ENCODE results near the gene SRPK3. TPM values are rescaled to one million over a fixed set of nuclear protein-coding genes. Genes with fewer than 3 reads are reported as not detected.

The SRPK3 gene, protein sequence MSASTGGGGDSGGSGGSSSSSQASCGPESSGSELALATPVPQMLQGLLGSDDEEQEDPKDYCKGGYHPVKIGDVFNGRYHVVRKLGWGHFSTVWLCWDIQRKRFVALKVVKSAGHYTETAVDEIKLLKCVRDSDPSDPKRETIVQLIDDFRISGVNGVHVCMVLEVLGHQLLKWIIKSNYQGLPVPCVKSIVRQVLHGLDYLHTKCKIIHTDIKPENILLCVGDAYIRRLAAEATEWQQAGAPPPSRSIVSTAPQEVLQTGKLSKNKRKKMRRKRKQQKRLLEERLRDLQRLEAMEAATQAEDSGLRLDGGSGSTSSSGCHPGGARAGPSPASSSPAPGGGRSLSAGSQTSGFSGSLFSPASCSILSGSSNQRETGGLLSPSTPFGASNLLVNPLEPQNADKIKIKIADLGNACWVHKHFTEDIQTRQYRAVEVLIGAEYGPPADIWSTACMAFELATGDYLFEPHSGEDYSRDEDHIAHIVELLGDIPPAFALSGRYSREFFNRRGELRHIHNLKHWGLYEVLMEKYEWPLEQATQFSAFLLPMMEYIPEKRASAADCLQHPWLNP
- total RNA-seq (2022; extraction: Qiagen RNA extraction), result 0.36 to 0.48 TPM in 2 of 5 replicates, not detected in the others

GRCh38 chrX:153780678-153781427, at the start of gene SRPK3:
TSS of gene SRPK3 (plus strand) at chrX:153781041. CDS start at chrX:153781087, 46 bp downstream.

GRCh38 chrX:153763989-153764755, 16.7 kb upstream of the SRPK3 start, which contains the start of gene PLXNB3:
TSS of gene PLXNB3 (plus strand) at chrX:153764249. CDS start at chrX:153765536, 1,287 bp downstream.

DNA sequence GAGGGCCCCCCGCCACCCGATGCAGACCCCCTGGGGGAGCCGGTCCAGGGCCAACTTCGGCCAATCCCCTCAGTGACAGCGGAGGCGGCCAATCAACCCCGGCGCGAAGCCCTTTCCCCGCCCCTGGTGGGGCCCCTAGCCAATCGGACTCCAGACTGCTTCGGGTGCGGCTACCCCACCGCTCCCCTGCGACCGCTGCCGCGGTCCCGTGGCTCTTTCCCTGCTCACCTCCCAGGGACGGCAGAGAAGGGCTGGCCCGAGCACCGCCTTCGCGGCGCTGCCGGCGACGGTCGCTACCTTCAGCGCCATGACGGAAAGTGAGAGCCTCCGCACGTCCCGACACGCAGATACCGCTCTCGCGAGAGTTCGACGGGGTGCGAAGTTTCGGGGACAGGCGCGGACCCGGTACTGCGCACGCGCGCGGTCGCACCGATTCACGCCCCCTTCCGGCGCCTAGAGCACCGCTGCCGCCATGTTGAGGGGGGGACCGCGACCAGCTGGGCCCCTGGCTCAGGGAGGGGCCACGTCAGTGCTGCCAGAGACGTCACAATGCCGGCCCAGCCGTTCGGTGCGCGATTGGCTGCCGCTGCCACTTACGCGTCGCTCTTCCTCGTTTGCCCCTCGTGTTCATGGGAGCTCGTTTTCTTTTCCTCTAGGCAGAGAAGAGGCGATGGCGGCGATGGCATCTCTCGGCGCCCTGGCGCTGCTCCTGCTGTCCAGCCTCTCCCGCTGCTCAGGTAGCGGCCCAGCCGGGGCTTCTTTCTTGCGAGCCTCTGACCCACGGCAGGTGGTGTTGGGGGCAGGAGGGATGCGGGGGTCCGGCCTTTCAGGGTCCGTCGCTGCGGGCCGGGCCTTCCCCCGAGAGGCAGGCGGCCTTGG, 13.4 kb downstream of the SRPK3 start, which contains the start of the genes IDH3G and SSR4:
Gene IDH3G (minus strand): TSS at position 358 of the 879 bp plus-strand sequence. CDS start 49 bp downstream, at position 309.
Gene SSR4 (plus strand): TSS at position 651 of the 879 bp plus-strand sequence. CDS start 20 bp downstream, at position 671.

DNA sequence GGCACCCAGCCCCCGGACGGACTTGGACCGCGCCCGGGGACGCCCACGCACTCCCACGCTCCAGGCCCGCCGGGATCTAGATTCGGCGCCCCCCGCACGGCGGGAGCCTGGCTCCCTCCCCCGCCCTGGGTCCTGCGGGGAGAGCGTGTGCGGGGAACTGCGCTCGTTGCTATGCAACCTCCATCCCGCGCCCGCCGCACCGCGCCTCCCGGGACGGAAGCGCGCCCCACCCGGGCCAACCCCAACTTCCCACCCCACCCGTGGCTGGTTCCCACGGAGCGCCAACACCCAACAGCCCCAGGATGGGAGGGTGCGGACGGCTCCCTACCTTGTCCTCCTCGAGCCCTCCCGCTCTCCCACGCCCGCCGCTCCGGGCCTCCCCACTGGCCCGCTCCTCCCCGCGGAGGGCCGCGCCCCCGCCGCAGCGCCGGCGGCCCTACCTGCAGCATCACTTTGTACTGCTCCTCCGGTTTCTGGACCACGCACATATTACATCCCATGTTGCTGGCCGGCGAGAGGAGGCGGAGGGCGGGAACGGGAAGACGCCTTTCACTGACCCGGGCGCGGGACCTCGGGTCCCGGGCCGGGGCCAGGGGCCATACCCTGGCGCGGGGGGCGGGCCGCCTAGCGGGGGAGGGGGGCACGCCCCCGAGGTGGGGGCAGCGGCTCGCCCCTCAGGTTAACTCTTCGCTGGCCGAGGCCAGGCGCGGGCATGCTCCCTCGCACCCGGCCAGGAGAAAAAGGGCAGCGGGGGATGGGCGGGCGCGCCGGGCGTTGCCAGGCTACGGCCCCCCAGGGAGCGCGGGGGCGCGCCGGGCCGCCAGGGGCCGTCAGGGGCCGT, 49.2 kb downstream of the SRPK3 start, which contains the start of gene PDZD4:
Gene PDZD4 (minus strand): TSS at position 746 of the 841 bp plus-strand sequence. CDS start 246 bp downstream, at position 500.

Other genes with a start within 250 kb of the SRPK3 start
- 42.8 to 61.8 TPM (median 59.8 TPM) in 5 replicates for gene CCNQ, start 181.9 kb upstream of the SRPK3 start, total RNA-seq (2022; extraction: Qiagen RNA extraction)
- gene DUSP9, start 133.8 kb upstream of the SRPK3 start, total RNA-seq (2022; extraction: Qiagen RNA extraction), result 0.89 to 1.9 TPM (median 1.4 TPM) in 5 replicates
- 0.12 to 0.60 TPM (median 0.23 TPM) in 4 of 5 replicates, not detected in the other for gene PNCK, start 107.2 kb upstream of the SRPK3 start, total RNA-seq (2022; extraction: Qiagen RNA extraction)
- gene SLC6A8, start 93.1 kb upstream of the SRPK3 start, total RNA-seq (2022; extraction: Qiagen RNA extraction), result 9.7 to 13.5 TPM (median 12.0 TPM) in 5 replicates
- 352 to 443 TPM (median 371 TPM) in 5 replicates for gene BCAP31, start 56.7 kb upstream of the SRPK3 start, total RNA-seq (2022; extraction: Qiagen RNA extraction)
- gene ABCD1, start 56.2 kb upstream of the SRPK3 start, total RNA-seq (2022; extraction: Qiagen RNA extraction), result 2.8 to 4.1 TPM (median 4.1 TPM) in 5 replicates
- 2.1 to 4.7 TPM (median 3.3 TPM) in 5 replicates for gene PLXNB3, start 16.8 kb upstream of the SRPK3 start, total RNA-seq (2022; extraction: Qiagen RNA extraction)
- 60.5 to 64.9 TPM (median 61.8 TPM) in 5 replicates for gene IDH3G, start 13.3 kb downstream of the SRPK3 start, total RNA-seq (2022; extraction: Qiagen RNA extraction)
- 383 to 440 TPM (median 400 TPM) in 5 replicates for gene SSR4, start 13.6 kb downstream of the SRPK3 start, total RNA-seq (2022; extraction: Qiagen RNA extraction)
- gene PDZD4, start 49.5 kb downstream of the SRPK3 start, total RNA-seq (2022; extraction: Qiagen RNA extraction), result 2.9 to 4.3 TPM (median 3.7 TPM) in 5 replicates
- 16.6 to 21.9 TPM (median 18.2 TPM) in 5 replicates for gene L1CAM, start 105.1 kb downstream of the SRPK3 start, total RNA-seq (2022; extraction: Qiagen RNA extraction)
- gene AVPR2, start 123.6 kb downstream of the SRPK3 start, total RNA-seq (2022; extraction: Qiagen RNA extraction), result 0.11 to 0.22 TPM in 2 of 5 replicates, not detected in the others
- 0.91 to 2.2 TPM (median 1.9 TPM) in 5 replicates for gene ARHGAP4, start 145.2 kb downstream of the SRPK3 start, total RNA-seq (2022; extraction: Qiagen RNA extraction)
- 201 to 244 TPM (median 219 TPM) in 5 replicates for gene NAA10, start 154.0 kb downstream of the SRPK3 start, total RNA-seq (2022; extraction: Qiagen RNA extraction)
- 0.19 TPM in 2 of 5 replicates, not detected in the others for gene RENBP, start 163.6 kb downstream of the SRPK3 start, total RNA-seq (2022; extraction: Qiagen RNA extraction)
- 31.5 to 41.8 TPM (median 37.1 TPM) in 5 replicates for gene HCFC1, start 190.8 kb downstream of the SRPK3 start, total RNA-seq (2022; extraction: Qiagen RNA extraction)
- gene TMEM187, start 191.7 kb downstream of the SRPK3 start, total RNA-seq (2022; extraction: Qiagen RNA extraction), result 4.3 to 7.9 TPM (median 6.0 TPM) in 5 replicates
- gene IRAK1, start 238.9 kb downstream of the SRPK3 start, total RNA-seq (2022; extraction: Qiagen RNA extraction), result 191 to 225 TPM (median 216 TPM) in 5 replicates